Measurements from ENCODE around the gene KRTAP4-2.
"Not testable (repeated sequence)": the region's sequence is repeated elsewhere in the genome, so short reads cannot be mapped to it uniquely, and the experiment has no call there.

DNA sequence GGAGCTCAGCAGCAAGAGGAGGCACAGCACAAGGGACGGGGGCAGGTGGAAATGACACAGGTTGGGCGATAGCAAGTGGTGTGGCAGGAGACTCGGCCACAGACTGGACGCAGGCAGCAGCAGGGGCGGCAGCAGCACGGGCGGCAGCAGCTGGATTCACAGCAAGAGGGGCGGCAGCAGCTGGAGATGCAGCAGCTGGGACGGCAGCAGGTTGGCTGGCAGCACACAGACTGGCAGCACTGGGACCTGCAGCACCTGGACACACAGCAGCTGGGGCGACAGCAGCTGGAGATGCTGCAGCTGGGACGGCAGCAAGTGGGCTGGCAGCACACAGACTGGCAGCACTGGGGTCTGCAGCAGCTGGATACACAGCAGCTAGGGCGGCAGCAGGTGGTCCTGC lies 38.2 kb downstream of the KRTAP4-2 start:
- TF ChIP-seq, protein P1, sequence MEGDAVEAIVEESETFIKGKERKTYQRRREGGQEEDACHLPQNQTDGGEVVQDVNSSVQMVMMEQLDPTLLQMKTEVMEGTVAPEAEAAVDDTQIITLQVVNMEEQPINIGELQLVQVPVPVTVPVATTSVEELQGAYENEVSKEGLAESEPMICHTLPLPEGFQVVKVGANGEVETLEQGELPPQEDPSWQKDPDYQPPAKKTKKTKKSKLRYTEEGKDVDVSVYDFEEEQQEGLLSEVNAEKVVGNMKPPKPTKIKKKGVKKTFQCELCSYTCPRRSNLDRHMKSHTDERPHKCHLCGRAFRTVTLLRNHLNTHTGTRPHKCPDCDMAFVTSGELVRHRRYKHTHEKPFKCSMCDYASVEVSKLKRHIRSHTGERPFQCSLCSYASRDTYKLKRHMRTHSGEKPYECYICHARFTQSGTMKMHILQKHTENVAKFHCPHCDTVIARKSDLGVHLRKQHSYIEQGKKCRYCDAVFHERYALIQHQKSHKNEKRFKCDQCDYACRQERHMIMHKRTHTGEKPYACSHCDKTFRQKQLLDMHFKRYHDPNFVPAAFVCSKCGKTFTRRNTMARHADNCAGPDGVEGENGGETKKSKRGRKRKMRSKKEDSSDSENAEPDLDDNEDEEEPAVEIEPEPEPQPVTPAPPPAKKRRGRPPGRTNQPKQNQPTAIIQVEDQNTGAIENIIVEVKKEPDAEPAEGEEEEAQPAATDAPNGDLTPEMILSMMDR (IDR thresholded peaks at IDR 0.05 in 2 of 3, conservative IDR thresholded peaks at IDR 0.05 in 1 of 3; ENCODE audit: insufficient read depth in 2 of 3, low read depth in 1 of 3, low read length in 3 of 3): not testable (repeated sequence)
- not testable (repeated sequence) for TF ChIP-seq PTRF (tag; IDR thresholded peaks at IDR 0.05)
